CMK (cell line): ENCODE results near the gene PHC2.

Experiments used
- DNase-seq: peaks from one replicate; pipeline ENCODE4 v3.0.0-alpha.2; 2010; ENCODE audit warnings: low read depth

Gene PHC2

GRCh38 chr1:33330361-33330890 lies 100.5 kb downstream of the PHC2 start:
- no peak for DNase-seq

DNA sequence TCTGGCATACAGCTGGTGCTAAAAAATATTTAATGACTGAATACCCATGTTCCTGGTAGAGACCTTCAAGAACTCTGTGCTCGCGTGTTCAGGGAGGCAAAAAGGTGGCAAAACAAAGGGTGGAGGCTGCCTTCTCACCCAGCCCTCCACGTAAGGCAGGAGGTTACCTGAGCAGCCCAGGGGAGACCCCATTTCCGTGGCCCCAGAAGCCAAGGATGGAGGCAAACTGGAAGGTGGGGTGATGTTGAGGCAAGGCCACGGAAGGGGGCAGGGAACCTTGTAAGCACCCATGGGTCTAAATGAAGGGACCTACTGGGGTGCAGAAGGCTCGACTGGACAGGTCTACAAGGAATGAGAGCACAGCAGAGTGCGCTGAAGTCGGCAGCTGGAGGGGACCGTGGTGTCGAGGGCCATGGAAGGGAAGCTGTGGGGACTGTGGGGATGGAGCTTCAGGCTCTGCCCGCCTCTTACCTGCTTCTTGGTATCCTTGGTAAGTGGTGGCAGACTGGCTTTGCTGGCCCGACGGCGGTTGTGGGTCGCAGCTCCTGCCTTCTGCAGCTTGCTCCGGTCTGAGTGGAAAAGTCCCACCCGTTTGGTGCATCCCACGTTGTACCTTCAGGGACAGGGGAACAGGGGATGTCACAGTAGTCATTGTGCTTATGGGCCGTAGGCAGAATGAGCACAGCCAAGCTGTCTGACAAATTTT lies 101.1 kb downstream of the PHC2 start:
- DNase-seq, result no peak

GRCh38 chr1:33328817-33329216 lies 102.1 kb downstream of the PHC2 start:
- DNase-seq, result no peak

DNA sequence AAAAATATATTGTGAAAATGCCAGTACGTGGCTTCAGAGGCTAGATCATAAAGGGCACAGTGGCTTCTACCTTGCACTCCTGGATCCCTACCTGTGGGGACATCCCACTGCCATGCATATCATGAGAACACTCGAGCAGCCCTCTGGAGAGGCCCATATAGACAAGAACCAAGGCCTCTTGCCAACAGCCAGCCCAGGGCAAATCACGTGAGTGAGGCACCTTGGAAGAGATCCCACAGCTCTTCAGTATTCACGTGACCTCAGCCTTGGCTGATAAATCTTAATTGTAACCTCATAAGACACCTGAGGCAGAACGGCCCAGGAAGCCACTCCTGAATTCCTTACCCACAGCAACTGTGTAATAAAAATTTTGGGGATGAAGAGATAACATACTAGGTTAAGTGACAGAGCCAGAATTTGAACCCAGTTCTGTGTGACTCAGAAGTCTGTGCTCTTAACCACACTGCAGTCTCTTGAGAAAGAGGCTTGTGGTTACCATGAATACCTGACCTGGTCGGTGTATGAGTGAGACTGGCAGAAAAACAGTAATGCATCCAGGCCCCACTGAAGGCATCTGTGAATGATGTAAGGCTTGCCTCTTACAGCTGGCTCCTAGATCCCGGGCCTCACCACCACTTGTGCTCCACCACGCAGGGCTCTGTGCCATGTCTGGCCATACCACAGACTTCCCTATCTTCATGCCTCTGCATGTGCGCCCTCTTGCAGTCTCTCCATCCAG lies 103.1 kb downstream of the PHC2 start:
- no peak for DNase-seq

DNA sequence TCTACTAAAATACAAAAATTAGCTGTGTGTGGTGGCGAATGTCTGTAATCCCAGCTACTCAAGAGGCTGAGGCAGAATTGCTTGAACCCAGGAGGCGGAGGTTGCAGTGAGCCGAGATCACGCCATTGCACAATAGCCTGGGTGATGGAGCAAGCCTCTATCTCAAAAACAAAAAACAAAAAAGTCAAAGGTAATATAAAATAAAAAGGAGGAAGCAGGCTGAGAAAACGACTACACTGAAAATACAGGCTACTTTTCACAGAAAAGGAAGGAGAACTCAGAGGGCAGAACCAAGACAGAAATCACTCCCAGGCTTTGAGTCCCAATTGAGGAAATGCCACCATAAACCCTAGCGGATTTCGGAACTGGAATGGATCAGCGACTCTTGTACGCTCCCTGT lies 104.1 kb downstream of the PHC2 start:
- DNase-seq, result no peak

GRCh38 chr1:33324677-33325575 lies 106.0 kb downstream of the PHC2 start:
- DNase-seq, result no peak

GRCh38 chr1:33323663-33324477 lies 107.0 kb downstream of the PHC2 start:
- DNase-seq, result no peak

DNA sequence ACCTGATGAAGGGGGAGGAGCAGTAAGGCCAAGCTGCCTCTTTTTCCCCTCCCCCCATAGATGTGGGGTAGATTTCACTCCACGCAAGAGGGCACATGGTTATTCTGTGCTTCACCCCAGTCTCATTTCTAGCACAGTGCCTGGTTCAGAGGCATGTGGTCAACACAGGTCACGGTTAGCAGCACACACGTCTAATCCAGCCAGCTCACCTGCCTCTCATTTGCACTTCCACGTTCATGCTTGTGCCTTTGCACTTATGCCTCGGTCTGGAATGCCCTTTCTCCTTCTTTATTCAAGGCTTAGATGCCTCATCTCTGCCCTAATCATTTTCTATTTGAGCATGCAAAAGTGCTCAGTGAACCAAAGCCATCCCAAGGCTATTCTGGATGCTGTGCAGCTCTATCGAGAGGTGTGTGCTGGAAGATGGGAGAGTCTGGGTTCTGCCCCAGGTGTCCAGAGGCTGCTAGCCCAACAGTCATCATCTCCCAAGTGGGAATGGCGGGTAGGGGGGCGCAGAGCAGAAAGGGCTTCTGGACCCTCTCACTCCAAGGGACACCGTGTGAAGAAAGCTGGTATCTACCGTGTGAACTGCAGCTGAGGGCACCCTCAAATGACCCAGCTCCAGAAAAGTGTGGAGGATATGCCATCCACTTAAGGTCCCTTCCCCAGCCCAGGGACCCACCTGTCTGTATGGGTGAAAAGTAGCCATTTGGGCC lies 107.9 kb downstream of the PHC2 start:
- no peak for DNase-seq

GRCh38 chr1:33322109-33322508 lies 108.8 kb downstream of the PHC2 start:
- no peak for DNase-seq

DNA sequence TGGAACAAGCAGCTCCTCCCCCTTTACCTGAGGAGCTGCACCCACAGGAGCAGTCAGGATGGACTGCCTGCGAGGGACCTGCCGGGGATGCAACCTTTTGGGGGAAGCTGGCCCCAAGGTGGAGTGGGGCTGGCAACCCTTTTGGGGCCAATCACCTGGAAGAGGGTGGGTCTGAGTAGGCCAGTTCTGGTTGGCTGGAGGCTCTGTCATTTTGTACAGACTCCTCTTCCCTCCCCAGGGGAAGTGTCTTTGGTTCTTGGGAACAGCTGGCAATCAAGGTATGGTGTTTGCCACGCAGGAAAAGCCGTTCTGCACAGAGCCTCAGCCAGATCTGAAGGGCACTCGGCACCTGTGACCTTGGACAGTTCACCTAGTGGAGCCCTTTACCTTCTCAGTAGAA lies 109.7 kb downstream of the PHC2 start:
- no peak for DNase-seq

DNA sequence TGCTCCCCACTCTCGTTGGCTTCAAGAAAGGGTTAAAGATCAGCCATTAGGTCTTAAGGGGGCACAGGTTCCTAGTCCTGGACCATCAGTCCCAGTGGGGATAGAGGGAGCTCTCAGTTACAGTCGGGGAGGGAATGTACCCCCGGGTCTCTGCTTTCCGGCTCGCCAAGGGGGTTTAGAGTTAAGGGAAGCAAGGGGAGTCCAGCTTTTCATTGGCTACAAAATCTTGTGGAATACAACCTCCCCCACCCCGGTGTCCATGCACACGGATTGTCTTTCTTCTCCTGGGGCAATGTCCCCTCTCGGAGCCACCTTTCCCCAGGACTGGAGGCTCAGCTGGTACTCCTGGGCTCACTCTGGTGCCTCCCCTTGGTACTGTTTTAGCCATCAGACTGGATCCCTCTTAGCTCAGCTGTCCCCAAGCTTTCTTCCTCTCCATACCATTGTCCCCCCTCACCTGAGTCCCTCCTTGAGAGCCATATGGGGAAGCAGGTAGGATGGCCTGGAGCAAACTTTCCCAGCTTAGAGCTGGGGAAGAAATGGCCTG lies 110.2 kb downstream of the PHC2 start, which contains the start of gene A3GALT2:
Gene A3GALT2, minus strand, starts transcription at position 480 of the 547 bp plus-strand sequence. Its CDS starts 0 bp downstream, at position 480.
- DNase-seq, result no peak

GRCh38 chr1:33319949-33320618 lies 110.8 kb downstream of the PHC2 start:
- DNase-seq, result no peak

DNA sequence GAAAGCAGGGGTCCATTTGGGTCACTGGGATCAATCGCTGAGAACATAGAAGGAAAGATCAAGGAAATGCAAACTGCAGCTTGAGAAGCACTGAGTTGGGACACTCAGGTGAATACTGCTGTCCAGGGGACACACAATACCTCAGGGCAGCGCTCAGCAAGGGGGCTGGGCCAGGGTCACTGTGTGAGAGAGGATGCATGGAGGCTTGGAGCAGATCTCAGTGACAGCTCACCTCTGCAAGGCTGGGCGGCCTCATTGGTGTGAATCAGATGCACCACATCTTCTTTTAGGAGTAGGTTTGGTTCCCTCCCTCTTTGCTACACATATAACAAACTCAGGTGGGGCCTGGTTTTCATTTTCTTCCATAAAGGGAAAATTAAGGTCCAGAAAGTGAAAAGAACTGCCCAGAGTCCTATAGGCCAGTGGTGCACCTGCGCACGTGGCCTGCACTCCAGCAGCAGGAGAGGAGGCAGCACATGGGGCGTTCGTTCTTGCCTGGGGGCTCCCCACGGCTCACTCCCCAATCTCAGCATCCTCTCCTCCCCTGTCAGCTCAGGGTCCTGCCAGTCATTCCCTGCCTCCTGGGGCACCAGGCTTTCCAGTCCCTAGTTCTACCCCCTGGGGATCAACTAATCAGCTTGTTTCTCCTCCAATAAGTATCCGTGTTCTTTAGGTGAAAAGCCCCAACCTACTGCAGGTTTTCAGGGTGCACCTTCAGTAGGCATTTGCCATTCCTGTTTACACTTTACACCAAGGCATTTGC lies 111.5 kb downstream of the PHC2 start:
- no peak for DNase-seq

DNA sequence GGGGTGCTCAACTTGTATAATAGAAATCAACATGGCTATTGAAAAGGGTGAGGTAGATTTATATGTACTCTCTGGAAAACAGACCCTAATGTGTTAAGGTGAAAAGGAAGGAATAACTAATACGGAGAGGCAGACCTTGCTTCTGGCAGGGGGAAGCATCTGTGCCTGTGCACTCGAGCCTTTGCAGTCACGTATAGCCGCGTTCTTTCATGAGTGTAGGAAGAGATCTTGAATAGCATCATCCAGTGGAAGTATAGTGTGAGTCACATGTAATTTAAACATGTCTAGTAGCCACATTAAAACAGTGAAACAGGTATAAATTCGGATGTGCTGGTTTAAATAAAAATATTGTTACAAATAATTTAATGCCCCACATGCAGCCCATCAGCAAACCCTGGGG lies 112.9 kb downstream of the PHC2 start:
- no peak for DNase-seq

DNA sequence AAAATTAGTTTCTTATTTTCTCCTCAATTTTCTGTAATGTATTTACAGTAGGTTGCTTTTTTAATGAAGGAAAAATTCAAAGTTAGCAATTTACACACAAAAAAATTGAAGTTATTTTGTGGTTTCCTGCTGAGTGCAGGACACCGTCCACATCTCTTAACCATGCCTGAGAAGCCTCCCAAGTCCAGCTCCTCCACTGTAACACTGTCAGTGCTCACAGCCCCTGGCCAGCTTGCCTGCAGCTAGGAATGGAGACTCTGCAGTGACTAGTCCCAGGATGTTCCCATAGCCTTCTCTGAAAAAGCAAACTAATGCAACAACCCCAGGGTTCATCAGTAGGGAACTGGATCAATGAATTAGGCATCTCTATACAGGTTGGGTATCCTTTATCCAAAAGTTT lies 113.5 kb downstream of the PHC2 start:
- no peak for DNase-seq

DNA sequence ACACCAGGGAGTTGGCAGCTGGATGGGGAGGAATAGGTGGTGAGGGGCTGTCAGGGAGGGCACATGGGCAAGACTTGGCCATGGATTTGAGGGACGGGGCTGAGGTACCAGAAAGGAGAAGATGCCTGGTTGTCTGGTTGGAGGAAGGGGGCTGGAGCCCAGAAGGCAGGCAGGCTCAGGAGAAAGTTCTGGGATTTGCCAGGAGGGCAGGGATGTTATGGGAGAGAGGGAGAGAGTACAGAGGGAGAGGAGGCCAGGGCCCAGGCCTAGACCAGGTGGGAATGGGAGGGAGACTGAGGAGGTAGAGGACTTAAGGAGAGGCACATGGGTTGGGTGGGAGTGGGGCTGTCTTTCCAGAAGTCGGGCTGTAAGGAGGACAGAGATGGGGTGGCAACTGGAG lies 114.3 kb downstream of the PHC2 start:
- no peak for DNase-seq

DNA sequence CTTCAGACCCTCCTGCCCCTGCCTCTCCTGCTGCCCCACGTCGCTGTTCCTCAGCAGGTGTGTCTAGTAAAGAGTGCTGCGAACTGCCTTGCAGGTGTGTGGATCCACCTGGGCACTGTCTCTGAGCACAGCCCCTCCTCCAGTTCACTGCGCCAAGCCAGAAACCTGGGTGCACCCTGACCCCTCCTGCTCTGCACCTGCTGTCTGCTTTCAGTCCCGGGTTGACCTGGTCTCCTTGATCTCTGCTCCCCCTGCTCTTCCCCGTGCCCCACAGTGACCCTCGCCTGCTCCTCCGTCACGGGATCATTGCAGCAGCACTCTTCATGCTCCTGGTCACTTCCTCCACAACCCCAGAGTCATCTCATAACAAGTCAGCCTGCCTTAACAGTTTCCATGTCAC lies 116.5 kb downstream of the PHC2 start:
- no peak for DNase-seq

DNA sequence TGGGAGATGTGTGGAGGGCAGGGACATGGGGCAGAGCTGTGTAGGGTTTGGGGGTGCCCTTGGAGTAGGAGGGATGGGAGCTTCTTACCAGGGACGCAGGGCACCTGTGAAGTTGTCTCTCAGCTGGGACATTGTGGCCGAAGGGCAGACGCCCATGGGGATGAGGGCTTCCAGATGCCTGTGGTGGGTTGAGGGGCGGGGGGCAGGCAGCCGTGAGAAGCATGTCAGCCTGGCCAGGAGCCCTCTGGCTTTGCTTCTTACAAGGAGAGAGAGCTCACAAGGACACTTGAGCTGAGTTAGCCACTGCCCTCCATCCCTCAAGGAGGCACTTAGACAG lies 118.5 kb downstream of the PHC2 start:
- no peak for DNase-seq

- DNase-seq, result no peak
Observed at GRCh38 chr1:33311706-33312412, 119.0 kb downstream of the PHC2 start.
